Measurements from ENCODE around the gene ARMC8.

ARMC8 gene

DNA sequence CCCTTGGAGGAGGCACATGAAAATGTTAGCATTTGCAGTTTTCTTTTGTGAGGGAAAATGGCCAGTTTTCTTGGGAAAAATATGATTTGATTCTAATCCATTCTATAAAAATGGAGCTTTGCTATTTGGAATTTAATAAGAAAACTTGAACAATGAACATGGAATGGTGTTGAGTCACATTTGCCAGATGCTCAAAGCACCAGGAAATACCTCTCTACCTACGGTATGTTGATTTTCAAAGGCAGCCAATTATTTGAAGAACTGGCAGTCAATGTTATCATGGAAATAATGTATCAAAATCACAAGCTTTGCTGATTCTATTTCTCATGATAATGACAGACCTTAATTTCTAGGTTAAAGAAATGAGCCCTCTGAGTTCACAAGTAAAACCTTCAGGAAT is 127.7 kb downstream of the ARMC8 start:
- Histone ChIP-seq H3K4me1 (ENCODE audit: control insufficient read depth in 5 of 5, insufficient read depth in 5 of 5, low read length in 5 of 5) (no peaks in the 10 kb centered on the region), H3K4me3 (ENCODE audit: low read depth in 1 of 5, low read length in 5 of 5) (no peak overlapping the region), H3K9me3 (ENCODE audit: control insufficient read depth in 5 of 5, low read length in 5 of 5) (peaks cover 0 to 3% (median 2%) of the 10 kb centered on the region in 5 donors), H3K27me3 (ENCODE audit: control insufficient read depth in 5 of 5, insufficient read depth in 4 of 5, low read length in 5 of 5) (no peaks in the 10 kb centered on the region), H3K27ac (ENCODE audit: low read depth, low read length) (no peak overlapping the region), H3K36me3 (ENCODE audit: control insufficient read depth in 5 of 5, insufficient read depth in 5 of 5, low read length in 5 of 5) (no peaks in the 10 kb centered on the region), H3K9ac (ENCODE audit: low read length in 5 of 5) (no peak overlapping the region)

DNA sequence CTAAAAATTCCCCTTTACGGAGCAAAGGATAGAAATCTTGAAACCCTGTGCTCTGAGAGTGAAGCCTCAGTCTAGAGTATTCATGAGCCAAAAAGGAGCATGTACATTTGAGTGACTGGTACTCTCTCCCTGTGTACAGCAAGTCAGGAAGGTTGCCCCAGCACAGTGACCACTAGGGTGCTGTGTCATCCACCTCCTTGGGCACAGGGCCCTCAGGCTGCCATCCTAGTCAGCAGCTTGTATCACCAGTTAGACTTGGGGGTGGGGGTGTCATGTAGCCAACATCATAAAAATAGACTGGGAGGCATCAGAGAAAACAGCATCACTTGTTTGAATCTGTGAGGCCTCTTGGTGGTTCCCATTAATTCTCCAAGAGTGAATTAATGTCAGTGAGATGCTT is 130.6 kb downstream of the ARMC8 start:
- Histone ChIP-seq H3K9ac (ENCODE audit: low read length in 5 of 5) (no peak overlapping the region), H3K36me3 (ENCODE audit: control insufficient read depth in 5 of 5, insufficient read depth in 5 of 5, low read length in 5 of 5) (no peaks in the 10 kb centered on the region), H3K27ac (ENCODE audit: low read depth, low read length) (no peak overlapping the region), H3K4me1 (ENCODE audit: control insufficient read depth in 5 of 5, insufficient read depth in 5 of 5, low read length in 5 of 5) (peaks cover 0 to 10% (median 0%) of the 10 kb centered on the region in 5 donors), H3K27me3 (ENCODE audit: control insufficient read depth in 5 of 5, insufficient read depth in 4 of 5, low read length in 5 of 5) (peaks cover 0 to 3% (median 0%) of the 10 kb centered on the region in 5 donors), H3K9me3 (ENCODE audit: control insufficient read depth in 5 of 5, low read length in 5 of 5) (no peaks in the 10 kb centered on the region), H3K4me3 (ENCODE audit: low read depth in 1 of 5, low read length in 5 of 5) (no peak overlapping the region)

DNA sequence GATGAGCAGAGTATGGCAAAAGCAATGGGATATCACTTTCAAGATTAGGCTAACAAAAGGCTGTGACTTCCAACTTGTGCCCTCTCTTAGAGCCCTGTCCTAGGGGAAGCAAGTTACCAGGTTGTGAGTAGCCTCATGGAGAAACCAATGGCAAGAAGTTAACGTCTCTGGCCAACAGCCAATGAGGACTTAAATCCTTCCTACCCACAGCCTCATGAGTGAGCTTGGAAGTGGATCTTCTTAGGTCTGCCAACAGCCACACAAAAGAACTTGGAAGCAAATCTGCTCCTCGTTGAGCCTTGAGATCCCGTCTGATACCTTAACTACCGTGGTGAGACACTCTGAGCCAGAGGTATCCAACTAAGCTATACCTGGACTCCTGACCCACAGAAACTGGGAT is 136.9 kb downstream of the ARMC8 start:
- Histone ChIP-seq H3K9me3 (ENCODE audit: control insufficient read depth in 5 of 5, low read length in 5 of 5) (no peaks in the 10 kb centered on the region), H3K27ac (ENCODE audit: low read depth, low read length) (peak overlapping the region; percentile 40), H3K36me3 (ENCODE audit: control insufficient read depth in 5 of 5, insufficient read depth in 5 of 5, low read length in 5 of 5) (no peaks in the 10 kb centered on the region), H3K27me3 (ENCODE audit: control insufficient read depth in 5 of 5, insufficient read depth in 4 of 5, low read length in 5 of 5) (peaks cover 0 to 3% (median 0%) of the 10 kb centered on the region in 5 donors), H3K4me1 (ENCODE audit: control insufficient read depth in 5 of 5, insufficient read depth in 5 of 5, low read length in 5 of 5) (peaks cover 4 to 41% (median 24%) of the 10 kb centered on the region in 5 donors), H3K4me3 (ENCODE audit: low read depth in 1 of 5, low read length in 5 of 5) (peak overlapping the region in 1 of 5 donors; percentile 20), H3K9ac (ENCODE audit: low read length in 5 of 5) (no peak overlapping the region)

DNA sequence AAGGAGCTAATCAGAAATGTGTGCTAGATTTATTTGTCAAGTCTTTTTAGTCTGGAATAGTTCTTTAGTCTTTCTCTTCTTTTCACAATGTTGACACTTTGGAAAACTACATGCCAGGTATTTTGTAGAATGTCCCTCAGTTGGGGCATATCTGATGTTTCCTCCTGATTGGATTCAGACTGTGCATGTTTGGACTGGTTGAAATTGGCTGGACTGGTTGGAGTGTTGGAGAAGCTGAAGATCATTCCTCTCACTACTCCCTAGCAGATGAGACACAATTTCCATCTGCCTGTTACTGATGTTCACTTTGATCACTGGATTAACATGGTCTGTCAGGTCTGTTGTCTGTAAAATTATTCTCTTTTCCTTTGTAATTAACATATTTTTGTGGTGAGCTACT is 138.9 kb downstream of the ARMC8 start:
- no peaks in the 10 kb centered on the region for H3K9me3 ChIP-seq (ENCODE audit: control insufficient read depth in 5 of 5, low read length in 5 of 5)
- no peak overlapping the region for H3K4me3 ChIP-seq (ENCODE audit: low read depth in 1 of 5, low read length in 5 of 5)
- H3K27ac ChIP-seq (ENCODE audit: low read depth, low read length) = no peak overlapping the region
- no peak overlapping the region for H3K9ac ChIP-seq (ENCODE audit: low read length in 5 of 5)
- peaks cover 4 to 52% (median 34%) of the 10 kb centered on the region in 5 donors for H3K4me1 ChIP-seq (ENCODE audit: control insufficient read depth in 5 of 5, insufficient read depth in 5 of 5, low read length in 5 of 5)
- no peaks in the 10 kb centered on the region for H3K27me3 ChIP-seq (ENCODE audit: control insufficient read depth in 5 of 5, insufficient read depth in 4 of 5, low read length in 5 of 5)
- no peaks in the 10 kb centered on the region for H3K36me3 ChIP-seq (ENCODE audit: control insufficient read depth in 5 of 5, insufficient read depth in 5 of 5, low read length in 5 of 5)

DNA sequence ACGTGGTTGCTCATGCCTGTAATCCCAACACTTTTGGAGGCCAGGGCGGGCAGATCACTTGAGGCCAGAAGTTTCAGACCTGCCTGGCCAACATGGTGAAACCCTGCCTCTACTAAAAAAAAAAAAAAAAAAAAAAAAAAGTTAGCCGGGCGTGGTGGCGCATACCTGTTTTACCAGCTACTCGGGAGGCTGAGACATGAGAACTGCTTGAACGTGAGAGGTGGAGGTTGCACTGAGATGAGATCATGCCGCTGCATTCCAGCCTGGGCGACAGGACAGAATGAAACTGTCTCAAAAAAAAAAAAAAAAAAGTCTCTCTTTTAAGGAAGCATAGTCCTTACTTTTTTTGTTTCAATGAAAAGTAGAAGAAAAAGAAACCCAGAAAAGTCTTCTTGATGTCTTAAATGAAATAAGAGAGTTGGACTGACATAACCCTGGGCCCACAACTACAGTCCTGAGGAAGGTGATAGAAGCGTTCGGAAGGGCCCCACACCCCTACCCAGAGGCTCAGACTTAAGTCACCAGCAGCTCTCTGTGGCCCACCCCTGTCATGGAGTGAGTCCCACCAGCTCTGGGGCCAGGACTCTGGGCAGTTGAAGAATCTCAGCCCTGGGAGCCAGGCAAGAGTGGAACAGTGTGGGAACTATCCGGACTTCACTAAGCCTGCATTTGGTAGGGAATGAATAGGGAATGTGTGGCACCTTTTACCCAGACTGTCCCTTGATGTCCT is 139.9 kb downstream of the ARMC8 start:
- H3K4me3 ChIP-seq (ENCODE audit: low read depth in 1 of 5, low read length in 5 of 5) = no peak overlapping the region

DNA sequence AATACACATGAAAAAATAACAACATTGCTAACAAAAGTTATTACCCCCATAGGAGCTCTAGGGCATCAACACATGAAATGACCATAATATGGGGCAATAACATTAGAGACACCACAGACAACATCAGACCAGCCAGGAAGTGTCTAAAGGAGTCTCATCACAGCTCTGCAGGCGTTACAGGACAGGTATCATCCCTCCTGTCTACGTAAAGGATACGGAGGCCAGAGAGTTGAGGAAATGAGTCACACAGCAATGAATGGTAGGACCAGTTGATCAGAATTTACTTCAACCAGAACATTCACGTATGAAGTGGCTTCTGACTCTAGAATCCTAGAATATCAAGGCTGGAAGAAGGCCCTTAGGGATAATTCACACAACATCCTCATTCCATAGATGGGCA is 140.7 kb downstream of the ARMC8 start:
- Histone ChIP-seq H3K27ac (ENCODE audit: low read depth, low read length) (no peak overlapping the region), H3K27me3 (ENCODE audit: control insufficient read depth in 5 of 5, insufficient read depth in 4 of 5, low read length in 5 of 5) (no peaks in the 10 kb centered on the region), H3K9ac (ENCODE audit: low read length in 5 of 5) (no peak overlapping the region), H3K9me3 (ENCODE audit: control insufficient read depth in 5 of 5, low read length in 5 of 5) (no peaks in the 10 kb centered on the region), H3K4me1 (ENCODE audit: control insufficient read depth in 5 of 5, insufficient read depth in 5 of 5, low read length in 5 of 5) (peaks cover 4 to 41% (median 34%) of the 10 kb centered on the region in 5 donors), H3K36me3 (ENCODE audit: control insufficient read depth in 5 of 5, insufficient read depth in 5 of 5, low read length in 5 of 5) (no peaks in the 10 kb centered on the region), H3K4me3 (ENCODE audit: low read depth in 1 of 5, low read length in 5 of 5) (no peak overlapping the region)

More for the DNA sequence above, 139.9 kb downstream of the ARMC8 start:
- H3K27me3 ChIP-seq (ENCODE audit: control insufficient read depth in 5 of 5, insufficient read depth in 4 of 5, low read length in 5 of 5) = no peaks in the 10 kb centered on the region
- H3K9ac ChIP-seq (ENCODE audit: low read length in 5 of 5) = no peak overlapping the region
- no peaks in the 10 kb centered on the region for H3K9me3 ChIP-seq (ENCODE audit: control insufficient read depth in 5 of 5, low read length in 5 of 5)
- H3K4me1 ChIP-seq (ENCODE audit: control insufficient read depth in 5 of 5, insufficient read depth in 5 of 5, low read length in 5 of 5) = peaks cover 4 to 48% (median 34%) of the 10 kb centered on the region in 5 donors
- no peak overlapping the region for H3K27ac ChIP-seq (ENCODE audit: low read depth, low read length)
- H3K36me3 ChIP-seq (ENCODE audit: control insufficient read depth in 5 of 5, insufficient read depth in 5 of 5, low read length in 5 of 5) = no peaks in the 10 kb centered on the region

DNA sequence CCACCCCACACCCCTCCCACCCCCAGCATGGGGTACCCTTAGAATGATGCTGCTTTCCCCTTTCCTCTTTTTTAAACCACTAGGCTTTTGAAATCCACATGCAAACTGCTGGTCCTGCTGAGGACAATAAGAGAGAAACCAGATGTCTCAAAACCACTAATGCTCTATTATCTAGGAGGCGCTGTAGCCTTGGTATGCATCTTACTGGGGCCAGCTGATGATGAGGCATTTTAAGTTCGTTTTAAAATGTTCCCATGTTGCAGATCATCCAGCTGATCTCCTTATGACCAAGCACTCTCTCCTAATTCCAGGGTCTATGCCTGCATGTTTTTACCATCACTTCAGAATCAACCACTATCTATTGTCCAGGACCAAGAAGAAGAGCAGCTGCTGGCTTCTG is 141.2 kb downstream of the ARMC8 start:
- no peak overlapping the region for H3K27ac ChIP-seq (ENCODE audit: low read depth, low read length)
- no peak overlapping the region for H3K9ac ChIP-seq (ENCODE audit: low read length in 5 of 5)
- no peak overlapping the region for H3K4me3 ChIP-seq (ENCODE audit: low read depth in 1 of 5, low read length in 5 of 5)
- H3K36me3 ChIP-seq (ENCODE audit: control insufficient read depth in 5 of 5, insufficient read depth in 5 of 5, low read length in 5 of 5) = no peaks in the 10 kb centered on the region
- peaks cover 3 to 37% (median 33%) of the 10 kb centered on the region in 5 donors for H3K4me1 ChIP-seq (ENCODE audit: control insufficient read depth in 5 of 5, insufficient read depth in 5 of 5, low read length in 5 of 5)
- H3K27me3 ChIP-seq (ENCODE audit: control insufficient read depth in 5 of 5, insufficient read depth in 4 of 5, low read length in 5 of 5) = no peaks in the 10 kb centered on the region
- no peaks in the 10 kb centered on the region for H3K9me3 ChIP-seq (ENCODE audit: control insufficient read depth in 5 of 5, low read length in 5 of 5)

DNA sequence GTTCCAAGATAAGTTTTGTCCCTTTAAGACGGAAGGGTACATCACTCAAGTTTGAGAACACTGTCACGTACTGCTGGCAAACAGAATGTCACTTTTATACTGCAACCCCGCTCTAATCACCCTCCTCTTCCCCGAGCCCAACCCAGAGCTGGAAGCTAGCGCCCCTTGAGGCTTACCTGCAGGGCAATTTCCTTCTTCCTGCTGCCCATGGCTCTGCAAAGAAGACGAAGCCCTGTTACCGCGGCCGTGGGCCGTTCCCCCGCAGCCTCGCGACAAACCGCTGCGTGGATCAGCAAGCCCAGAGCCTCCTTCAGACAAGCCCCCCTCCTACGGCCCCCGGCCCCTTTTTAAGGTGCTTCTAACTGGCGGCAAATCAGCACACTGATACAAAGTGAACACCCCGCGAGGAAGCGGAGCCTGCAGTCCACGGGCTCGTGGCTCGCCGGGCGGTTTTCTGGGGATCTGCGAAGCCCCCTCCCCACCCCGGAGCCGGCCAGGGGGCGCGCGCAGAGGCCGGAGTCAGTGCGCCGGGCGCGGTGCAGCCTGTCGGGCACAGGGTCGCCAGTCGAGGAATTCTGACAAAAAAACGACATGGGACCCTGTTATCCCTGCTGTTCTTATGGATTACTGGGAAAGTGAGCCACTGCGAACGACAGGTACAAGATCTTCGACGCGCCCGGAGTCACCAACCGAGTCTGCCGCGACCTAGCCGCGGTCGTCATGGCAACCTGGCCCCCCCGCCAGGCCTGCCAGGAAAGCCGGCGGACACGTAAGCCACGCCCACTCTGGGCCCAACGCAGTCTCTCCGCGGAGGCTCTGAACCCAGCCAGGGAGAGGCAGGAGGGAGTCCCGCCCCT is 142.3 kb downstream of the ARMC8 start, which contains the start of gene NME9:
Gene NME9, minus strand, starts transcription at position 725 of the 857 bp plus-strand sequence. Its CDS starts 516 bp downstream, at position 209.
- Histone ChIP-seq H3K4me3 (ENCODE audit: low read depth in 1 of 5, low read length in 5 of 5) (peak within 1 kb of the TSS; percentile 54 to 77 (median 69)), H3K4me1 (ENCODE audit: control insufficient read depth in 5 of 5, insufficient read depth in 5 of 5, low read length in 5 of 5) (peaks cover 0 to 27% (median 23%) of the 10 kb centered on the region in 5 donors), H3K36me3 (ENCODE audit: control insufficient read depth in 5 of 5, insufficient read depth in 5 of 5, low read length in 5 of 5) (no peaks in the 10 kb centered on the region), H3K27me3 (ENCODE audit: control insufficient read depth in 5 of 5, insufficient read depth in 4 of 5, low read length in 5 of 5) (no peaks in the 10 kb centered on the region), H3K9me3 (ENCODE audit: control insufficient read depth in 5 of 5, low read length in 5 of 5) (no peaks in the 10 kb centered on the region), H3K27ac (ENCODE audit: low read depth, low read length) (no peak within 1 kb of the TSS), H3K9ac (ENCODE audit: low read length in 5 of 5) (peak within 1 kb of the TSS in 4 of 5 donors; percentile 48 to 68 (median 62))

DNA sequence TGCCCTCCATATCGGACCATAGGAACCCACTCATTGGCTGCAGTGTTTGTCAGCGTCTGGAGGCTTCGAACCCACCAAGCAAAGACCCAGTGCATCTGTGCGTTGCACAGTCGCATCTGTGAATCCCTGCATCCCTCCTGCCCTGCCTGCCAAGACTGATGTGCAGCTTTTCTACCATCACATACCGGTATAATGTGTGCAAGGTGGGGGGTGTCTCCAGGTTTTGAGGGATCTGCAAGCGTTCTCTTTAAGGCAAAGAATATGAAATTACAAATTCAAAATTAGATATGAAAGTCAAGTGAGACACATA is 142.8 kb downstream of the ARMC8 start:
- no peak overlapping the region for H3K27ac ChIP-seq (ENCODE audit: low read depth, low read length)
- H3K9ac ChIP-seq (ENCODE audit: low read length in 5 of 5) = no peak overlapping the region
- peak overlapping the region; percentile 38 to 77 (median 69) for H3K4me3 ChIP-seq (ENCODE audit: low read depth in 1 of 5, low read length in 5 of 5)
- no peaks in the 10 kb centered on the region for H3K36me3 ChIP-seq (ENCODE audit: control insufficient read depth in 5 of 5, insufficient read depth in 5 of 5, low read length in 5 of 5)
- H3K27me3 ChIP-seq (ENCODE audit: control insufficient read depth in 5 of 5, insufficient read depth in 4 of 5, low read length in 5 of 5) = no peaks in the 10 kb centered on the region
- H3K4me1 ChIP-seq (ENCODE audit: control insufficient read depth in 5 of 5, insufficient read depth in 5 of 5, low read length in 5 of 5) = peaks cover 0 to 21% (median 18%) of the 10 kb centered on the region in 5 donors
- H3K9me3 ChIP-seq (ENCODE audit: control insufficient read depth in 5 of 5, low read length in 5 of 5) = no peaks in the 10 kb centered on the region

Measured in subcutaneous abdominal adipose tissue (tissue), 5 donors.